Measurements from ENCODE around the gene HMG20B.
A peak's percentile ranks its signal among the peaks of the same experiment; 100 is the strongest.

The HMG20B gene

GRCh38 chr19:3622224-3622623 is 49.5 kb downstream of the HMG20B start:
- DNase-seq, result no peak

DNA sequence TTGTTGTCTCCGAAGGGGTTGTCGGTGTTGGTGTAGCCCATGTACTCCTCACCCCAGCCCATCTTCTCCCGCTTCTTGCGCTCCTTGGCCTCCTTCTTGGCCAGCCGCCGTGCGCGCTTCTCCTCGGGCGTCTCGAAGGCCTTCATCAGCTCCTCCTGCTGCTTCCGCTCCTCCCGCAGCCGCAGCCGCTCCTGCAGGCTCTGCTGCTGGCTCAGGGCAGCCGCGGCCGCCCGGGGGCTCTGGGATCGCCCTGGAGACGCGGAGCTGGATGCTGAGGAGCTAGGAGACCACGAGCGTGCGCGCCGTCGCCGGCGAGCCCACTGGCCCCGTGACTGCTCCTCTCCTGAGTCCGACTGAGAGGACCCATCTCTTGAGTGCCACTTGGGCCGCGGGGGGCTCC is 51.0 kb downstream of the HMG20B start:
- DNase-seq, result no peak

DNA sequence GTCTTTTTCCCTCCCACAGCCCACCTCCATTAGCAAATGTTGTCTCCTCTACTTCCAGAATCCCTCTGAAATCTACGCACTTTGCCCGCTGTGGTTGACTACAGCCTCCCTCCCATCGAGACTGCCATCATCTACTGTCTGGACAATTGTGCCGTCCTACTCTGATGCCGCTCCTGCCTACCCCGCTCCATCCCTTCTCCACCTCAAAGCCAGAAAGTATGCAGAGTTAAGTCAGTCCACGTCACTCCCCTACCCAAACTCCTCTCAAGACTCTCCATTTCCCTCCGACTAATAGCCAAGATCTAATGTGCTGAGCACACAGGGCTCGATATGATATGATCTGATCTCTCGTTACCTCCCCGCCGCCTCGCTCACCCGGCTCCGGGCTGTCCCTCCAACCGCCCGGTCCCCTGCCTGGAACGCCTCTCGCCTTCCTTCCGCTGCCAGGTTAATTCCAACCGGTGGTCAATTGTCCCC is 53.3 kb downstream of the HMG20B start:
- no peak for DNase-seq

GRCh38 chr19:3626473-3627350 is 54.0 kb downstream of the HMG20B start, which contains the start of gene CACTIN:
CACTIN (minus strand) TSS chr19:3626790; CDS start chr19:3626762, 28 bp downstream.
- peak; percentile 99 for DNase-seq

- DNase-seq, result no peak
Measured at GRCh38 chr19:3627351-3627723, 54.6 kb downstream of the HMG20B start.

Measured in fibroblast of skin of scalp (primary cell).